Activated CD4-positive, alpha-beta T cell treated with anti-CD3 and anti-CD28 coated beads, Interleukin-2, amount 50 U/mL, for 4 hours (primary cell): Measurements from ENCODE around the gene SOST.

ENCODE experiments used
- DNase-seq, 2 experiments: peaks; one replicate each; pipeline ENCODE4 v3.0.0-alpha.2; 2020

Gene SOST

DNA sequence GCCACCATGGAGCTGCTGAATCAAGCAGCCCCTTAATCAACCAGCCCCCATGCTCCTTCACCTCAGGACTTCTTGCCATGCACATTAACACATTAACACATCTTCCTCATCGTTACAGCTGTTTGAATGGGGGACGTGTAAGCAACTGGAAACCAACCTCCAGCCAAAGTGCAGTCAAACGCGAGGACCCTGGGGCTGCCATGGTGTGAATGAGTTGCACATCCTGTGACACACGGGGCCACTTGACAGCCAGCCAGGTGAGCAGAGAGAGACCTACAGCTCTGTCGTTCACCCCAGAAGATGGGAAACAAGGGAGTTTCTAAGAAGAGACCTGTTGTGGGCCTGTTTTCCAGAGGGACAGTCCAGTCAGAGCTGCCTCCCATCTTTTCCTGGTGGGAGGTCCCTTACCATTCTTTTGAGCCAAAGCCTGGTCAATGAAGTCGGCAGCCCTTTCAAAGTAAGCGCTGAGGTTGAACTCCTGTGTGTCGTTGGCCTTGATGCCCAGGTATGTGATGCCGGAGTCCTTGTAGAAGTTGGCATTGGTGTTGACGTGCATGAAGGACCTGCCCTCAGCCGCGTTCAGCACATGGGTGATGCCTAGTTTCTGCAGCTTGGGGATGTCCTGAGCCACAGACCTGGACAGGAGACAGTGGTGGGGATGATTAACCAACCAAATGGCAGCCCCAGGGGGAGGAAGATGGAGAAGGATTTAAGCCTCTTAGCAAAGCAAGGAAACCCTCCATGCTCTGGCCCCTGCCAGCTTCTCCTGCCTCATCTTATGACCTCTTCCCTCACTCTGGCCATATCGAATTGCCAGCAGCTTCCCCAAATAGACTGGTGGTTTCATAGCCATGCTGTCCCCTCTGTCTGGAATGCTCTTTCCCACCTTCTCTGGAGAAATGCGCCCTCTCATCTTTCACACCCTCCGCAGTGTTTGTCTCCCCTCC is 16.0 kb upstream of the SOST start:
- no peak for DNase-seq

DNA sequence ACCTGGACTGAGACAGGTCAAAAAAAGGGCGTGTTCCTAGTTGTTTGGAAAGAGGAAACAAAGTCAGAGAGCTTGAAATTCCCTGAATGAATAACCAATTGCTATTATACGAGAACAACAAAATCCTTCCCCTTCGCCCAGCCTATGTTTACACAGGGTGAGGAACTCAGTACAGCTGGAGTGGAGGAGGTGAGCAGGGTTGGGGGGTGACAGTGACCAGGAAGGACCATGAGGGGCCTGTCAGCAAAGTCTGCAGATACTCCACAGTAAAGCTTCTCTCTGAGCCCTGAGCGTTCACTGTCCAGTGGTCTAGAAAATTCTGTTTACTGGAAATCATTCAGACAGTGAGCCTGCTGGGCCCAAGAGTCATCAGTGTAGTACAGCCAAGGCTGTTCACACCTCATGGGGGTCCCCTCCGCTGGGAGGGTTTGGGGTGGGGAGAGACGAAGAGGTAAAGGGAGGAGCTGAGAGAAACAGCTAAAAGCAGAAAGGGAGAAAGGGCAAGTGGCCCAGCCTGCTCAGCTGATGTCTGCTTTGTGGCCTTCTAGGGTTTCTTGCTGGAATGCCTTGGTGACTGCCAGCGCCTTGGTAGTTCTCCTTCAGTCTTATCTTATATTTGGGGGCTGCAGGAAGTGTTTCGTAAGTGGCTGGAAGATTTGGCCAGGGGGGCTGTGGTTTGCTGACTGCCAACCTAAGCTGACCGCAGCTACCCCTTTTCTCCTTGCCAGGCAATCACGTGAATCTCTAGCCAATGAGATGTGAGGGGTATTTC is 14.5 kb upstream of the SOST start:
- DNase-seq, result no peak

DNA sequence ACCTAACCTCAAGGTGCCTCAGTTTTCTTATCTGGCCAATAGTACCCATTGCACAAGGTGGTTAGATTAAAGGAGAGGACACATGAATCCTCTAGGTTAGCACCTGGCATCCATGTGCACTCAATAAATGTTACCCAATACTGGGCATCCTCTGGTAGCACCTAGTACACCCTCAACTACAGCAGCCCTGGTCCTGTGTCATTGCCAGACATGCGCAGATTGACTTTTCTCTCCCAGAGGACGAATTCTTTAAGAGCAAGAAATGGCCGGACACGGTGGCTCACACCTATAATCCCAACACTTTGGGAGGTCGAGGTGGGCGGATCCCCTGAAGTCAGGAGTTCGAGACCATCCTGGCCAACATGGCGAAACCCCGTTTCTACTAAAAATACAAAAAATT is 12.9 kb upstream of the SOST start:
- DNase-seq, result no peak

DNA sequence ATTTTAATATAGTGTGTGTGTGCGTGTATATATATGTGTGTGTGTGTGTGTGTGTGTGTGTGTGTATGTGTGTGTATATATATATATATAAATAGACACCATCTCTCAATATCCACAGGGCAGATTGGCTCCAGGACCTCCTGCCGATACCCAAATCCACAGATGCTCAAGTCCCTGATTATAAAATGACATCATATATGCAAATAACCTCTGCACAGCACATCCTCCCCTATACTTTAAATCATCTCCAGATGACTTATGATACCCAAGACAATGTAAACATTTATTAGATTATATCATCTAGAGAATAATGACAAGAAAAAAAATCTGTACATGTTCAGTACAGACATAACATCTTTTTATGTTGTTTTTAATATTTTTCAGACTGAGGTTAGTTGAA is 12.4 kb upstream of the SOST start:
- DNase-seq, result no peak

DNA sequence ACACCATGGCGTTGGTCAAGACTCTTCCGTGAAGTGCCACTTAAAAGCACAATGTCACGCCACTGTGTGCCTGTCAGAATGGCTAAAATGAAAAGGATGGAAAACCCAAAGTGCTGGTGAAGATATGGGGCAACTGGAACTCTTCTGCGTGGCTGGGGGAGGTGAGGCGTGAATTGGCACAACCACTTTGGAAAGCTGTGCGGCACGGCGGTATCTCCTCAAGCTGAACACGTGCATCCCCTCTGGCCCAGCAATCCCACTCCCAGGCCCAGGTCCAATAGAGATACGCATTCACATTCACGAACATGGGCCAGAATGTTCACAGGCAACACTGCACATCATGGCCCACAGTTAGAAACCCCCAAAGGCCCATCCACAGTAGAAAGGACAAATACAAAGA is 11.3 kb upstream of the SOST start:
- DNase-seq, result no peak

DNA sequence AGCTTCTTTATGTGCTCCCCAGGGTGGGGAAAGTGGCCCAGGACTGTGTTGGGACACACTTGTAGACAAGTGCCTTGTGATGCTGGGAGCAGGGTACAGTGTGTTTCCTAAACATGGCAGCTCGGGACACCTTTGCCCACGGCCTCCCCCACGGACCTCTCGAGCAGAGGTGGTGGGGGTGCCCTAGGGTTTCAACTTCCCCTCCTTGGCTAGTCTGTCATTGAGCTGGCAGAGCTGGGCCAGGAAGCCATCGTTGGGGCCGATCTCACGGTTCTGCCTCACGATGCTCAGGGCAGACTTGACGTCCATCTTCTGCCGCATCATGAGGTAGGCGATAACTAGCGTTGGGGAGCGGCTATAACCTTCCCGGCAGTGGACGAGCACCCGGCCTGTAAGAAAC is 10.8 kb upstream of the SOST start:
- DNase-seq, result no peak

DNA sequence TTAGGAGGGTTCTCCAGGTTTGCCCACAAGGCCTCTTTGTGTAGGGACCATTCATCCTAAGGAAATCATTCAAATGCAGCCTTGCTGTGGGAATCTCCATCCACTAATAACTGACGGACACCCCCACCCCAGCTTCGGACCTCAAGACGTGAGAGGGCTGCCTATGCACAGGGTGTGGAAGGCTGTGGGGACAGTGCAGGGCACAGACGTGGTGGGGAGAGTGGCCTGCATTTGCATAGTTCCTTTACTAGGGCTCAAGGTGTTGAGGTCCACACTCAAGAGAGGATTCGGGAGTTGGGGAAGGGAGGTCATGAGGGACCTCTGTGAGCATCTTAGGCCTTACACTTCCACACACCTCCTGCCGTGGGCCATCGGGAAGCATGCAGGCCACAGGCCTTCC is 10.4 kb upstream of the SOST start:
- no peak for DNase-seq

DNA sequence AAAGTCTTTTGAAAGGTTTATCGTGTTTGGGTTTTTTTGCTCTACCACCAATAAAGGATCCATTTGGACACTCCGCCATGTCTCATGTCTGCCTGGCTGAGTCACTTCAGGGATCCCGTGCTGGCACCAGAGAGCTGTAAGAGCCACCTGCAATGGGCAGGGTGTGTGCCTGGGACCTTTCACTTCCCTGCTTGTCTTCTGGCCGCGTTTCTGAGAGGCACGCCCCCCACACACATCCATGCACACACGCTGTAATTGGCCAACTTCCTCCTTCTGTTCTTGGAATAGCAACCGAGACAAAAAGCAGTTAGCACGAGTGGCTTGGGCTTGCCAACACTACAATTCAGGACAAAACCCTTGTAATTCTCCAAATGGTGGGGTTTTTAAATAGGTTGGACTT is 9.8 kb upstream of the SOST start:
- DNase-seq, result no peak

DNA sequence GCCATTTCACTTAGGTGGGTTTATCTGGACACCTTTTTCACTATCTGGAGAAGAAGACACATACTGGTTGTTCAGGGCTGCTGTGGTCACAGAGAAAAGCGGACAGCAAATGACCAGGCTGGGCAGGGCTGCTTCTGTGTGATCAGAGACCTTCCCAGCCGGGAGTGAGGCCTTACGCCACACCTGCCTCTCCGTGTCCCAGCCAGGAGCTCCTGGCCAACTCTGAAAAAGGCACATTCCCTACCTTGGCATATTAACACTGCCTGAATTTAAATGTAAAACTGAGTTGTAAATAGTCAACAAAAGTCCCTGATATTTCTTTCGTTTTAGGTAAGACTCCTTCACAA is 9.1 kb upstream of the SOST start:
- no peak for DNase-seq

DNA sequence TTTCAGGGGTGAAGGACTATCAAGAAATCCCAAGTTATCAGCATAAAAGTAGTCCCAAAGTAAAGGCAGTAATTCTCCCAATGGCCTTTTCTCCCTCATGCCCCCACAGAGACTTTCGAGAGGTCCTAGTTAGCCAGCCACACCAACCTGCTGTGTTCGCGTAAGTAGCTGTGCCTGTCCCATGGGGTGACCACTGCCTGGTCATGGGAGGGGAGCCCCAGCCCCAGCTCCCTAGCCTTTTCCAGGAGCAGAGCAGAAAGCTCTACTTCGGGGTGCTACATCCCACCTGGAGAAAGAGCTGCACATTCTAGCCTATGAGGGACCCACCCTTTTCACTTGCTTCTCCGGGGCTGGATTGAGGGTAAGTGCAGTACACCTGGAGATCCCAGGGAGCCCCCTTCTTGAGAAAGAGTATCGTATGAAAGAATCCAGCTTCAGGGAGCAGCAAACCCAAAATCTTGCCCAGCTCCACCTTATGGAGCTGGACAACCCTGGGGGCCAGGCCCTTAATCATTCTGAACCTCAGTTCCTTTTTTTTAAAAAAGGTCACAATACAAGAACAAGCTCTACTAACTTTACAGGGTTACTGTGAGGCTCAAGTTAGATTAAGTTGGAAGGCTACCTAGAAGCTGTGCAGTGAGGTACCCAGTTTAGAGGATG is 8.6 kb upstream of the SOST start:
- no peak for DNase-seq

DNA sequence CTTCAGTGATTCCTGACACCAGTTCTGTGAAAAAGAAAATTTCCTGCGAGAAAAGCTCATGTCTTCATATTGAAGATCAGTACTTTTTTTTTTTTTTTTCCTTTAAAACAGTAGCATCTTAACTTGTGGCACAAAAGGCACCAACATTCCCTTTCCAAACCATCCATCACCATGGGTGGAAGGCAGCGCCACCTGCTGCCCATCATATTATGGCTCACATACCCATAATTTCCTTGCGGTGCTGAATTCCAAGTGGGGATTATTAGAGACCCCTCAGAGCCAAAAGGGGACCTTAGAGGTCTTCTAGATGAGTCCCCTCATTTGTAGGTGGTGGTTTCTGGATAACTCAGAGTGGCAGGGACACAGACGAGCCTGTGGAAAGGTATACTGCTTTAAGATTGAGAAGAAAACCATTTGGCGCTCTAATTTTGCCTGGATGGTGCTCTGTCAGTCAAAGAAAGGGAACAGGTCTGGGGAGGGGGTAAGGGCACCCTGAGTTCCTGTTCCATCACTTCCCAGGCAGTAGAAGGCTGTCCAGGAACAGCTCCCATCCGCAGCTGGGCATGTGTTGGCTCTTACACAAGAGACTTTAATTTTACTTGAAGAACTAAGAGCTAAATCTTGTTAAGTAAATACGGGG is 7.9 kb upstream of the SOST start:
- DNase-seq, result peak; percentile 36 to 57

DNA sequence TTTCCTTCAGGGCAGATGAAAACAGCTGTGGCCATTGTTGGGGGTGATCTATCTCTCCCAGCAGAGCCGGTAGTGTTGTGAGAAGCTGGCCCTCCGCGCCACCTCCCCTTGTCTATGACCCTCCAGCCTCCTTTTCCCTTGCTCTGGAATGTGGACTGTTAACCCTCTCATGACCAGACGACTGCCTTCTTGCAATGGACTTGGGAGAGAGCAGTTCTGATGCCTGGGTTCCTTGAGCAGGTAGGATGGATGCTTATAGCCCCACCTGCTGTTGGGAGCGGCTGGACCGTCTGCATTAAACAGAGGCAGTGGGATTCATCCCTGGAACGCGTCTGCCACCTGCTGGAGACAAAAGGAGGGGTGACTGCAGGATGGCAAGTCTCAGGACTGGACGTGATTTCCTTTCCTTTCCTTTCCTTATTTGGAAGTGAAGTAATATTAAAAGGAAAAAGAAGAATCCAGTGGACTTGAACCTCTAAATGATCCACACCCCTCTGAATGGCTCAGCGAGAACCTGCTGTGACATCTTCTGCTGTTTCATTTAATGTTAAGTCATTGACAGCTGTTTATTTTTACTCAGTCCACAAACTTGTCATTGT is 1.8 kb upstream of the SOST start:
- DNase-seq, result peak; percentile 89 to 91

DNA sequence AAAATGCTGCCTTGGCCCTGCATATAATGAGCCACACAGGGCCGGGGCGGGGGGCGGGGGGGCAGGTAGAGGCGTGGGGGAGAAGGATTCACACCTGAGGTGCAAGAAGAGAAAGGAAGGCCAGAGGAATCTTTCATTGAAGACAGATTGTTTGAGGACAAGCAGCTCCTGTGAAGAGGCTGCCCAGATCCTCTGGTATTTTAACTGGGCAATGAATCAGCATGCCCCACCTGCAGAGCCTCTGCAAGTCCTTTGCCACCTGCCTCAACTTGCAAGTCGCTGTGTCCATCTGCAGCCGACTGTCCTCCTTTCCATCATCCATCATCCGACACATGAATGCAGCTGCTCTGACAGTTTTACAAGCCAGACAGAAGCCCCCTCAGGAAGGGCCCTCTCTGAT is 1.2 kb upstream of the SOST start:
- no peak for DNase-seq

DNA sequence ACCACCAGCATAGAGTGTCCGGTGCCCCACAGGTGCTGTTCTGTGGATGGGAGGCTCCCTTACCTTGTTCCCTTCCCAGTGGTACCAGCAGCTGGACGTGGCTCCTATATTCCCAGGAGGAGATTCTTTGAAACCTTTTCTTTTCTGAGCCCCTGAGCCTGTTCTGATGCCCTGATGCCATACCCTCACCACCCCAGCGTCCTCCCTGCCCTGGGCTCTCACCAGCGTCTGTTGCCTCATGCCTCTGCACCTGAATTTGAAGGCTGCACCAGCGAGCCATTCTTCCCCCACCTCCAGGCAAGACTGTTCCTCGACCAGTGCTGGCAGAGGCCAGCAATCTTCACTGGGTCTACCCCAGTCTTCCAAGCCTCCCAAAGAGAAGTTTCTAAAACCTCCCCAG is 505 bp downstream of the SOST start:
- DNase-seq, result no peak

DNA sequence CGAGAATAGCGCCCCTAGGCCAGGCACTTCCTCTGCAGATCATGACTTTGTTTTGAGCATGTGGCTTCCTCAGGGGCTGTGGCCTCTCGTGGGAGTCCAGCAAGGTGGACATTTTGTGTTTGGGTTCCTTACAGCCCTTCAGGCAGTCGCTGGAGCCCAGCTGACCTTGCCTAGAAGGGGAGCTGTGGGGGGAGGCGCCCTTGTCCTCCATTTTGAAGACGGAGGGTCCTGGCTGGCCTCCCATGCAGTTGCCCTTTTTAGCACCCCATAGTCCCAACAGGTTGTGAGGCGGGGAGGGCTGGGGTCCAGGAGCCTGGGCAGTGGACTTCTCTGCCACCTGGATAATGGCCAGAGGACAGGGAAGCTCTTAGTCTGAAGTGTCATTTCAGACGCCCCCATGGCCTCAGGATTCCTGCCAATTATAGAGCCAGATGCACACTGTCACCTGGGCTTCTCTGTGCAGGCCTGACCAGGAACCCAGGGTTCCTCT is 1.4 kb downstream of the SOST start:
- no peak for DNase-seq

DNA sequence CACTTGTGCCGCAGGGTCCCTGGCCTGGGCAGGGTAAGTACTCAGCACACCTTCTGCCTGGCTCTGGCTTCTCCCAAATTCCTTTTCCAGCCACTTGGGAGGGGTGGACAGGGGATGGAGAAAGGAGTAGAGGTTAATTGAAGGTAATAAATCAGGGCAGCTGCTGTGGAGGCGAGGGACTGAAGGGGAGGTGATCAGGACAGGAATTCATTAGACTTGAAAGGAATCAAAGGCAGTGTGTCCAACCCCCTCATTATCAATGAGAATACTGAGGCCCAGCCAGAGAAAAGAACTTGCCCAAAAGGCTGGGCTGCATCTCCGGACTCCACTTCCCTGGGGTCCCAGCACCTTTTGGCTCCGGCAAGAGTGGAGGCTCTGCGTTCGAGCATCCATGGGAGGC is 2.4 kb downstream of the SOST start:
- no peak for DNase-seq

DNA sequence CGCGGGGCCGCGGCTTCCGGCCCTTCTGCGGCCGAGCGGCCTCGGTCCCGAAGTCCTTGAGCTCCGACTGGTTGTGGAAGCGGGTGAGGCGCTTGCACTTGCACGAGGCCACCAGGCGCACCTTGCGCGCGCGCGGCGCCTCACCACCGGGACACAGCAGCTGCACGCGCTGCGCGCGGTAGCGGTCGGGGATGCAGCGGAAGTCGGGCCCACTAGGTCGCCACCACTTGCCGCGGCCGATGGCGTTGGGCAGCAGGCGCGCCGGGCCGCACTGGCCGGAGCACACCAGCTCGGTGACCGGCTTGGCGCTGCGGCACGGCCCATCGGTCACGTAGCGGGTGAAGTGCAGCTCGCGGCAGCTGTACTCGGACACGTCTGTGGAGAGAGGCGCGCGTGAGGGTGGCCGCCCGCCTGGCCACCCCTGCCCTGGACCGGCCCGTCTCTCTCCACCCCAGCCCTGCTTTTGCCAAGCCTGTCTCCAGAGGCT is 3.2 kb downstream of the SOST start:
- no peak for DNase-seq

DNA sequence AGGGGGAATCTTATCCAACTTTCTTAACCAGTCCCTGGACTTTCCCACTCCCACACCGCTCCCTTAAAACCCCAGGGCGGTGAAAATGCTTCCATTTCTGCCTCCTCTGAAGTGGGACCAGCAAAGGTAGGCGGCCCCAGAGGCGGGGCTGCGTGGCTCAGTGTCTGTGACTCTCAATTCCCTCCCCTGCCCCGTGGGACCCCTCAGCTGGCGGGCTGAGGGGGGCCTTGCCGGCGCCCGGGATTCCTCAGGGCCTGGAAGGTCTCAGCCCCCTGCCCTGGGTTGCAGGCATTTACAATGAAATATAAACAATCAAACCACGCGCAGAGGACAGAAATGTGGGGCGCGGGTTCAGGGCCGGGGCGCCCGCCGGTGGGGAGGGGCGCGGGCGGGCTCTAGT is 3.6 kb downstream of the SOST start:
- DNase-seq, result no peak

DNA sequence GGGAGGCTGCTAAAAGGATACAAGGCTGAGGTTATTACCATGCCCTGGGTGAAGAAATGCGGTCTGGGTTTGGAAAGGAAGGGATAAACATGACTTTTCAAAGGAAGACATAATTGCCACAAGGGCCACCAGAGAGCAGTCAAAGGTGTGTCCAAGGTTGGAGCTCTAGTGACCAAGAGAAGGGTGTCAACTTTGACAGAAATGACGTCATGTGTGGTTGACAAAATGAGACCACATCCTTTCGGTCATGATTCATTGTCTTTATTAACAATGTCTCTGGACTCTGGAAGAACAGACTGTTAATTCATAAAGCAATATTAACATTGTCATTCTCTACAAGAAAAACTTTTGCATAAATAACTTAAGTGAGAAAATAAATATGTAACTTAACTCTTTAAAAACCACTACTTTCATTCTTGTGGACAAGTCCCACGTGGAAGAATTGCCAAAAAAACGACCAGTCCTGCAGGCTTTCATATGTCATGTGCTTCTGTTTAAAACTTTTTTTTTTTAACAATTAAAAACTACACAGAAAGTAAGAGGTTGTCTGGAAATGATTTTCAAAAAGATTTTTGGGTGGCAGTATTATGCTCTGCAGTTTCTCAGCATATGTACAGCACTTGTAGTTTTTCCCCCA is 5.0 kb downstream of the SOST start:
- no peak for DNase-seq

DNA sequence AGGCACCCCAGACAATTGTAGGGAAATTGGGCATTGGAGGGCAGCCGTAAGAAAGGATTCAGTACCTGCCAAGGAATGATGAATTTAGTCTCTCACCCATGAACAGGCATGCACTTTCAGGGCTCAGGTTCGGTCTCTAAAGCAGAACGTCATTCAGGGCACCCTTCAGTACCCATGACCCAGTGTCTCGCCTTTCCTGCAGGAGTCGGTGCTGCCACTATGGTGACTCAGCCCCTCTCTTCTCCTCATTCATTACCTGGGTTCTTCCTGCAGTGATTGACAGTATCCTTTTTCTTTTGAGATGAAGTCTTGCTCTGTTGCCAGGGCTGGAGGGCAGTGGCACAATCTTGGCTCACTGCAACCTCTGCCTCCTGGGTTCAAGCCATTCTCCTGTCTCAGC is 8.4 kb downstream of the SOST start:
- no peak for DNase-seq

DNA sequence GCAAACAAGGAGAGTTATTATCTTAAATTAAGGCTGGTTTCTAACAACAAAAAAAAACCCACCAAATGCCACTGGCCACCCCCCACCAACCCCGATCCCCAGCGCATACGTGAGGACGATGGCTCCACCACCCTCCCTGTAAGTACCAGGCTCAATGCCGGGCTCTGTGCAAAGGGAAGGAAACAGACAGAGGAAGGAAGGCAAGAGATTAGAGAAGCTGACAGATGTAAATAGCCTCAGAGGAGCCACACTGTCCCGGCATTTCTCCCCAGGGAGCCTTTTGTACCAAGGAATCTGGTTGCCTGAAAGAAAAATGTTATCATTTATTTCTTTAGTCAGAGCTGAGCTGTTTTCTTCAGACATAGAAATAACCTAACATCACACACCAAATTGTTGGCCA is 13.1 kb downstream of the SOST start:
- no peak for DNase-seq

DNA sequence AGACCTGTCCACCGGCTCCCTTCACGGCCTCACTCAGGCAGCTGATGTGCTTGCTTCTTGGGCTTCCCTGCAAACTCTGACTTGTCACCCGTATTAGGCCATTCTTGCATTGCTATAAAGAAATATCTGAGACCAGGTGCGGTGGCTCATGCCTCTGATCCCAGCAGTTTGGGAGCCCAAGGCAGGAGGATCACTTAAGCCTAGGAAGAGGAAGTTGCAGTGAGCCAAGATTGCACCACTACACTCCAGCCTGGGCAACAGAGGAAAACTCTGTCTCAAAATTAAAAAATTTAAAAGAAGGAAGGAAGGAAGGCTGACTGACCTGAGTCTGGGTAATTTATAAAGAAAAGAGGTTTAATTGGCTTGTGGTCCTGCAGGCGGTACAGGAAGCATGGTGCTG is 17.0 kb downstream of the SOST start:
- DNase-seq, result no peak
